Activated T-cell treated with anti-CD3 and anti-CD28 coated beads, Interleukin-2, amount 50 U/mL, for 72 hours (primary cell): Measurements from ENCODE around the gene RRP15. TPM values are rescaled to one million over a fixed set of nuclear protein-coding genes. Genes with fewer than 3 reads are reported as not detected.

Experiments used
- ATAC-seq, 2 donors: fragments of 150-1000 bp; cut with Tn5 transposase; replicated peaks in 1 of 2; 2 replicates each; pipeline ENCODE4 v1.10.0; 2021; ENCODE audit warnings: moderate library complexity in 2 of 2, mild to moderate bottlenecking in 1 of 2
- DNase-seq, 2 donors: peaks; one replicate each; pipeline ENCODE4 v3.0.0; 2021 to 2022; ENCODE audit warnings: mixed read lengths in 1 of 2
- H3K27ac Mint-ChIP-seq: one replicate; pipeline ENCODE4 v1.8.0; 2022; ENCODE audit warnings: mild to moderate bottlenecking, moderate library complexity, mixed read lengths
- H3K27me3 Mint-ChIP-seq: one replicate; pipeline ENCODE4 v1.8.0; 2022; ENCODE audit warnings: low read depth, mixed read lengths
- H3K36me3 Mint-ChIP-seq, 2 donors: one replicate each; pipeline ENCODE4 v1.8.0; 2022; ENCODE audit warnings: mixed read lengths in 2 of 2, mild to moderate bottlenecking in 1 of 2; ENCODE audit not compliant: insufficient read depth in 2 of 2
- H3K4me1 Mint-ChIP-seq: one replicate; pipeline ENCODE4 v1.8.0; 2022; ENCODE audit warnings: low read depth, mixed read lengths
- H3K4me3 Mint-ChIP-seq, 2 donors: one replicate each; pipeline ENCODE4 v1.8.0; 2022; ENCODE audit warnings: mild to moderate bottlenecking in 2 of 2, mixed read lengths in 2 of 2, moderate library complexity in 2 of 2
- H3K9me3 Mint-ChIP-seq, 2 donors: one replicate each; pipeline ENCODE4 v1.8.0; 2022; ENCODE audit warnings: mixed read lengths in 2 of 2
- total RNA-seq, 2 donors: library from RNA; stranded (reverse); gene quantifications; one replicate each; pipeline ENCODE4 v1.2.3, GENCODE V29; 2022

Gene RRP15
- total RNA-seq, 2 donors from 2014 or later, result 12.5 to 13.6 TPM

DNA sequence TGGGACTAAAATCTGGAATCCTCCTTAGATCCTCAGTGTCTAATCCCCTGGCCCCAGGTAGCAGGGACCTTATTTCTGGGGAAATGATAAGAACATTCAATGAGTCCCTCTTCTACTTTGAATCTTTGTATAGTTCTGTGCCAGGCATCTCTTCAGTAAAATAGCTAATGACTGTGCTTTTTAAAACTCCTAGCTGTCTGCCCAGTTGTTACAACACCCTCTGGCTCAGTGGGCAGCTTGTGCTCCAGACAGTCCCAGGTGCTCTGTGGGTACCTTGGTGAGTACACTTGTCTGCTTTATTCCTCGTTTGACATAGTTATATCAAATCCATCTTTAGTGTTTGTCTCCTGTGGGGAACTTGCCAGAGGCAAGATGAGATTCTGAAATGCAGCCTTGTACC lies 78.0 kb downstream of the RRP15 start:
- Mint-ChIP-seq H3K4me1 (no peaks in the 10 kb centered on the region), H3K27me3 (peaks cover 30% of the 10 kb centered on the region), H3K27ac (no peak overlapping the region), H3K9me3 (no peaks in the 10 kb centered on the region), H3K36me3 (no peaks in the 10 kb centered on the region), H3K4me3 (no peak overlapping the region)
- ATAC-seq (no peak), DNase-seq (no peak)

DNA sequence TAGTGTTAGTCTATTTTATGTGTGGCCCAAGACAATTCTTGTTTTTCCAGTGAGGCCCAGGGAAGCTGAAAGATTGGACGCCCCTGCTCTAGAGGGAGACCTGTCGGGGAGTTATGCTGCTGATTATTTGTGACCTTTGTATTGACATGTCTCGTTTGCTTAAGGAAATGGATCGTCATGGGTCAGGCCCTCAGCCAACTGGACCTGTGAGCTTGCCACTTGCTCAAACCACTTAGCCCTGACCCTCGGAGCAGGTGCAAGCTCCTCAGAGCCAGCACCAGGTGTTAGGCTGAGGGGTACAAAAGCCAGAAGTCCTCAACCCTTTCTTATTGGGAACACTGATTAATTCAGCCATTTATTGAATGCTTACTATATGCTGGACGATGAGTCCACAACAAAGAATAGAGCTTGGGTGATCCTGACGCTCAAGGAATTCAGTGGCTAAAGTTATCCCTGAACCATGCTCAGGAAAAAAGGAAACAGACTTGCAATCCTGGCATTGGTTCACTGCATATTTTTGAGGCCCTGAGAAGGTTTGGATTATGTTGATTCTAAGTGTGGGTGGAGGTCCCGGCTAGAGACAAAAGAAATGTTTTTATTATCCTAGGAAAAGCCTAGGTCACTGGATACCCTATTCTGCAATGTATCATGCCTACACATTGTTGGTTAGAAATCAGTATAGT lies 79.1 kb downstream of the RRP15 start:
- Mint-ChIP-seq H3K4me3 (no peak overlapping the region), H3K9me3 (no peaks in the 10 kb centered on the region), H3K4me1 (no peaks in the 10 kb centered on the region), H3K27me3 (peaks cover 27% of the 10 kb centered on the region), H3K27ac (no peak overlapping the region), H3K36me3 (no peaks in the 10 kb centered on the region)
- ATAC-seq, result no peak
- DNase-seq, result no peak

GRCh38 chr1:218365226-218365999 lies 80.3 kb downstream of the RRP15 start:
- H3K9me3 Mint-ChIP-seq, result no peaks in the 10 kb centered on the region
- H3K27me3 Mint-ChIP-seq, result peaks cover 19% of the 10 kb centered on the region
- peaks cover 6% of the 10 kb centered on the region for H3K4me1 Mint-ChIP-seq
- no peak overlapping the region for H3K27ac Mint-ChIP-seq
- no peak for ATAC-seq
- DNase-seq, result no peak
- H3K4me3 Mint-ChIP-seq, result no peak overlapping the region
- H3K36me3 Mint-ChIP-seq, result no peaks in the 10 kb centered on the region

DNA sequence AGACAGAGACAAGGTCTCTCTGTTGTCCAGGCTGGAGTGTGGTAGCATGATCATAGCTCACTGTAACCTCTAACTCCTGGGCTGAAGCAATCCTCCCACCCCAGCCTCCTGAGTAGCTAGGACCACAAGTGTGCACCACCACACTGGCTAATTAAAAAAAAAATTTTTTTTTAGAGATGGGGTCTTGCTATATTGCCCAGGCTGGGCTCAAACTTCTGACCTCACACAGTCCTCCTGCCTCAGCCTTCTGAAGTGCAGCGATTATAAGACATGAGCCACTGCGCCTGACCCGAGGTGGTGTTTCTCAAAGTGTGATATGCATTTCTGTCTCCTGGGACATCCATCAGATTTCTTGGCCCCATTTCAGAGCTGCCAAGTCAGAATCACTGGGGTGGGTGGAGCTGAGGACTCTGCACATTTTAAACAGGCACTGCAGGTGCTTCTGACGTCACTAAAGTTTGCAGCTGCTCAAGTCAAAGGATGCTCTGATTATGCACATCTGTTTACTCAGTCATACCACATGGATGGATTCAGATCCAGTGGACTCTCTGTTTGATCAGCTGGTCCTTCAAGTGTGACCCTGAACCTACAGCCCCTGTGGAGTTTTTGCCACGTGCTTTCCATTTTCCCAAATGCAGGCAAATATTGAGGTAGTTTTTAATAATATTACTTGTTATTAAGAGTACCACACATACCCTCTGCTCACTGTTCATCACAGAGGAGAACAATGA lies 81.4 kb downstream of the RRP15 start:
- DNase-seq, result no peak
- no peak overlapping the region for H3K4me3 Mint-ChIP-seq
- no peak overlapping the region for H3K27ac Mint-ChIP-seq
- peaks cover 26% of the 10 kb centered on the region for H3K27me3 Mint-ChIP-seq
- ATAC-seq, result no peak
- no peaks in the 10 kb centered on the region for H3K9me3 Mint-ChIP-seq
- peaks cover 6% of the 10 kb centered on the region for H3K4me1 Mint-ChIP-seq
- H3K36me3 Mint-ChIP-seq, result peaks cover 0 to 2% of the 10 kb centered on the region in 2 donors

GRCh38 chr1:218367118-218367517 lies 82.0 kb downstream of the RRP15 start:
- peaks cover 6% of the 10 kb centered on the region for H3K4me1 Mint-ChIP-seq
- H3K9me3 Mint-ChIP-seq, result no peaks in the 10 kb centered on the region
- peaks cover 32% of the 10 kb centered on the region for H3K27me3 Mint-ChIP-seq
- ATAC-seq (no peak), DNase-seq (no peak)
- no peak overlapping the region for H3K27ac Mint-ChIP-seq
- H3K36me3 Mint-ChIP-seq, result peaks cover 0 to 2% of the 10 kb centered on the region in 2 donors
- H3K4me3 Mint-ChIP-seq, result no peak overlapping the region

GRCh38 chr1:218368686-218369085 lies 83.6 kb downstream of the RRP15 start:
- H3K4me3 Mint-ChIP-seq, result no peak overlapping the region
- no peak overlapping the region for H3K27ac Mint-ChIP-seq
- DNase-seq (no peak), ATAC-seq (no peak)
- H3K4me1 Mint-ChIP-seq, result peaks cover 6% of the 10 kb centered on the region
- H3K27me3 Mint-ChIP-seq, result peaks cover 41% of the 10 kb centered on the region
- peaks cover 0 to 2% of the 10 kb centered on the region in 2 donors for H3K36me3 Mint-ChIP-seq
- no peaks in the 10 kb centered on the region for H3K9me3 Mint-ChIP-seq

GRCh38 chr1:218369688-218370511 lies 84.8 kb downstream of the RRP15 start:
- H3K4me3 Mint-ChIP-seq, result no peak overlapping the region
- H3K36me3 Mint-ChIP-seq, result peaks cover 0 to 2% of the 10 kb centered on the region in 2 donors
- no peaks in the 10 kb centered on the region for H3K9me3 Mint-ChIP-seq
- ATAC-seq, result peak; percentile 76 to 86
- no peak for DNase-seq
- H3K27ac Mint-ChIP-seq, result no peak overlapping the region
- H3K4me1 Mint-ChIP-seq, result peaks cover 6% of the 10 kb centered on the region
- H3K27me3 Mint-ChIP-seq, result peaks cover 51% of the 10 kb centered on the region

DNA sequence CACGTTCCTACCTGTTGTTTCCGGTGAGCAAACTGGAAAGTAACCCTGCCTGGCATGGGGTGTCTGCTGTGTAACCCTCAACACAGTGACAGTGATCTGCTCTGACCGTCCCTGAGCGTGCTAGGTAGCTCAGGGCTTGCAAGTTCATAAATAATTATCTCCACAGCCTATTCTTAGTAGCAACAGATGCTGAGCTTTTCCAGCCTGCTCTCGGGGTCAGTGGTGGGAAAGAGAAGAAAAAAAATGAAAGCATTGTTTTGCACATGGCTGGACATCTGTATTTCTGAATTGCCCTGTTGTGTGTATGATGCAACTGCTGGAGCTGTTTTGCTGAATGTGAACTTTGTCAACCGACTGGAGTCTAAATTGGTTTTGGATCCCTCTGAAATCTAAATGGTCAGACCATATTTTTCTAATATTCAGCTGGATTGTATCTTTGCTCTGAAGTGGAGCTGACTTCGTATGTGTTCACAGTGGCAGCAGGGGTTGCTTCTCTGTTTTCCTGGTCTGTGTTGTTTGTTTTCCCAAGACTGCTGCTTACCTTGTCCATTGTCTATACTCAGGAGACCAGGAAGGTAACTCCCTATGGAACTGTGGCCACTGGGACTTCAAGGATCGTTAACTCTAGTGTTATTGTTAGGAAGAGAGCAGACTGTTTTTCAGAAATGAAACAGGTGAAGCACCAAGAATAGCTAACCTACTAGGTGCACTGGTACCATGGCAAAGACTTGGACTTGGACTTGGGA lies 87.0 kb downstream of the RRP15 start:
- Mint-ChIP-seq H3K4me3 (no peak overlapping the region), H3K9me3 (no peaks in the 10 kb centered on the region), H3K27ac (no peak overlapping the region), H3K4me1 (peaks cover 12% of the 10 kb centered on the region), H3K27me3 (peaks cover 64% of the 10 kb centered on the region), H3K36me3 (peaks cover 0 to 2% of the 10 kb centered on the region in 2 donors)
- no peak for DNase-seq
- no peak for ATAC-seq

DNA sequence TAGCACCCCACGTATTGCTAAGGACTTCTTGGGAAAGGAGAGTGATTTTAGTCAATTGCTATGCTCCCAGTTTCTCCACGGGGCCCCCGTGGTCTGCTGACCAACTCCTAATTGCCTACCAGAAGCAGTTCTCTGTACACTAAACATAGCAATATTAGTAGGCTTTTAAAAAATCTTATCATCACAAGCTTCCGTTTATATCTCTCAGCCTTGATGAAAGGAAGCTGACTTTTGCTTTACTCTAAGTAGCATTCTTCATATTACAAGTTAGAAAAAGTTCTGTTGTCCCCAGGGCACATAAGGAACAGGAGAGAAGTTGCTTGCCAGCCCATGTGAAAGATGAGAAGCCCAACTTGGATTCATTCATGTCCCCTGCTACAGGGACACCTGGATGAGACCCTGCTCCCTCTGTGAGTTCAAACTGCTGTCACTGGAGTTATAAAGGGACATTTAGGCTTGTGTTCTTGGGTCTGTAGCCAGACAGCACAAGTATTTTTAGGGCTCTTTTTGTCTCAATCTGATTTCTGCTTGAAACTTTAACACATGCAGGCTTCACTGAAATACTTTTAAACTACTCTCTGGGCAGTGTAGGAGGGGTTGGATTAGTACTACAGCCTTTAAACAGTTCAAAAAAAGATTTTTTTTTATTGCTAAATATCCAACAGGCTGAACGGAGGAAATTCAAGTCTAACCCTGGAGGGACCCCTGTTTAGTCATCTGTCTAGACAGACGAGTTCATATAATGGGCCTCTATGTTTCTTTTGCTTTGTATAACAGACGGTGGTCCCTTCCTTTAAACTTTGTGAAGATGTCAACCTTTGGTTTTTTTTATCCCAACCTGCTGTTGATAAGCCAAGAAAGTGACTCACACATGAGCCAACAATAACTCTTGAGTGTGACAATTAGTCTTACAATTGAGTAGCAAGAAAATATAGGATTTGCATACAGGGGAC lies 89.6 kb downstream of the RRP15 start:
- no peak overlapping the region for H3K27ac Mint-ChIP-seq
- ATAC-seq (no peak), DNase-seq (no peak)
- peaks cover 19% of the 10 kb centered on the region for H3K4me1 Mint-ChIP-seq
- H3K9me3 Mint-ChIP-seq, result no peaks in the 10 kb centered on the region
- H3K27me3 Mint-ChIP-seq, result peaks cover 77% of the 10 kb centered on the region
- no peak overlapping the region for H3K4me3 Mint-ChIP-seq
- peaks cover 0 to 2% of the 10 kb centered on the region in 2 donors for H3K36me3 Mint-ChIP-seq

DNA sequence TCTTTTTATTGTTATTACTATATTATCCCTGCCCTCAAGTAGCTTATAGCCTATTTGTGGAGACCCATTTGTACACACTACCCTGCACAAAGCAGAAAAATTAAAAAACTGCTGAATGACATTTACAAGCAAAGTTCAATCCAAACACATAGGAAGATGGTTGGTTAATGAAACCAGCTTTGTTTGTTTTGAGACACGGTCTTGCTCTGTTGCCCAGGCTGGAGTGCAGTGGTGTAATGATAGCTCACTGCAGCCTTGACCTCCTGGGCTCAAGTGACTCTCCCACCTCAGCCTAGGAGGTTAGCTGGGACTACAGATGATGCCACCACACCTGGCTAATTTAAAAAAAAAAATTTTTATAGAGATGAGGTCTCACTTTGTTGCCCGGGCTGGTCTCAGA lies 91.6 kb downstream of the RRP15 start:
- ATAC-seq, result no peak
- Mint-ChIP-seq H3K36me3 (no peaks in the 10 kb centered on the region), H3K9me3 (no peaks in the 10 kb centered on the region), H3K4me1 (peaks cover 14% of the 10 kb centered on the region), H3K4me3 (peak overlapping the region in 1 of 2 donors; percentile 27), H3K27ac (no peak overlapping the region), H3K27me3 (peaks cover 85% of the 10 kb centered on the region)
- DNase-seq, result no peak

- H3K27me3 Mint-ChIP-seq, result peaks cover 85% of the 10 kb centered on the region
- H3K4me3 Mint-ChIP-seq, result peak overlapping the region; percentile 24 to 27
These were observed 92.1 kb downstream of the RRP15 start for GRCh38 chr1:218377143-218377660.

More at GRCh38 chr1:218377143-218377660, 92.1 kb downstream of the RRP15 start:
- no peaks in the 10 kb centered on the region for H3K9me3 Mint-ChIP-seq
- peak overlapping the region; percentile 95 for H3K27ac Mint-ChIP-seq
- ATAC-seq (peak; percentile 97 to 98), DNase-seq (peak; percentile 70 to 71)
- peaks cover 14% of the 10 kb centered on the region for H3K4me1 Mint-ChIP-seq
- no peaks in the 10 kb centered on the region for H3K36me3 Mint-ChIP-seq
